ENCODE measurements around the gene CROT.

DNA sequence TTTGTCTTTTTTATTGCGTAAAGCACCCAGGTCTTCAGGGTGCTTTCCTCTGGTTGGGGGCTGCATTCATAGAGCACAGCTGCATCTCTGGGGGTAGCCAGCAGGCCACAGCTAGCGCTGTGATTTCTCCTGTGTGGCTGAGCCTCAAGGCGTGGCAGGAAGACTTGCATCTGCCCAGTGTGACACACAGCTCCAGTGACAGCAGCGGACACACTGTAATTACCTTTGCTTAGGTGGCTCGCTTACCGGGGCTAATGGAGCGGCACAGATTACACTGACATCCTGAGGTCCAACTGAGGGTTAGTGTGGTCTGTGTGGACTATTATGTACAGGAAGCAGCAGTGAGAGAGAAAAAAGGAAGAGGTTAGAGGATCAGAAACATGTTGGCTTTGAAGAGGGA lies 102.9 kb downstream of the CROT start:
- no peak for TF ChIP-seq CTCF (IDR thresholded peaks at IDR 0.05)
- no peak for TF ChIP-seq EP300 (IDR thresholded peaks at IDR 0.05)
- TF ChIP-seq POLR2A (IDR thresholded peaks at IDR 0.05) = no peak
